ENCODE results near the gene TRIO.

Gene TRIO

DNA sequence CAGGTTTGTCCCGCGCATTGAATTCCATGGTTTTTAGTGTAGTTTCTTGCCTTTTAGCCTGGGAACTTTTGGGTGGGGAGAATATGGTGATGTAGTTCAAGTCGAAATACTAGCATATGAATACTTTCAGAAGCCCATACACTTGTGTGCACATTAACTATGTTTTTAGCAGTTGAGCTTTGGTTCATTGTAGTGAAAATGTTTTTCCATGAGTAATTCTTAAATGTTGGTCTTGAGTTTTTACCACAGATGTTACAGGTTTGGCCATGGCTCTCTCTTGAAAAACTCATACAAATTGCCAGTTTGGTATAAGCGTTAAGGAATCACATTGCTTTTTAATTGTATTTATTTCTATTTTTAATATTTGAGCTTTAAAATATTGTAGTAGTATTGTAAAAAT lies 45.6 kb downstream of the TRIO start:
- H3K4me1 ChIP-seq (ENCODE audit: low read length): no peaks in the 10 kb centered on the region
- peaks cover 91% of the 10 kb centered on the region for H3K79me2 ChIP-seq (ENCODE audit: low read length)
- no peak for DNase-seq
- H2AFZ ChIP-seq (ENCODE audit: low read length): no peak overlapping the region
- H3K9me2 ChIP-seq (replicated peaks; ENCODE audit: insufficient read depth, low read length): no peaks in the 10 kb centered on the region
- H3K36me3 ChIP-seq (replicated peaks; ENCODE audit: insufficient read depth, low read length): no peaks in the 10 kb centered on the region
- no peaks in the 10 kb centered on the region for H3K27me3 ChIP-seq (replicated peaks; ENCODE audit: insufficient read depth, low read length)
- H3K9me3 ChIP-seq (replicated peaks; ENCODE audit: insufficient read depth, low read length): no peaks in the 10 kb centered on the region
- H3K4me2 ChIP-seq (ENCODE audit: low read depth, low read length): no peak overlapping the region
- no peak overlapping the region for H3K27ac ChIP-seq (ENCODE audit: low read length)
- no peaks in the 10 kb centered on the region for H4K20me1 ChIP-seq (ENCODE audit: insufficient read depth, low read length)
- no peak for TF ChIP-seq EZH2 (optimal IDR thresholded peaks at IDR 0.05; ENCODE audit: low read depth, low read length)
- TF ChIP-seq, protein P1, sequence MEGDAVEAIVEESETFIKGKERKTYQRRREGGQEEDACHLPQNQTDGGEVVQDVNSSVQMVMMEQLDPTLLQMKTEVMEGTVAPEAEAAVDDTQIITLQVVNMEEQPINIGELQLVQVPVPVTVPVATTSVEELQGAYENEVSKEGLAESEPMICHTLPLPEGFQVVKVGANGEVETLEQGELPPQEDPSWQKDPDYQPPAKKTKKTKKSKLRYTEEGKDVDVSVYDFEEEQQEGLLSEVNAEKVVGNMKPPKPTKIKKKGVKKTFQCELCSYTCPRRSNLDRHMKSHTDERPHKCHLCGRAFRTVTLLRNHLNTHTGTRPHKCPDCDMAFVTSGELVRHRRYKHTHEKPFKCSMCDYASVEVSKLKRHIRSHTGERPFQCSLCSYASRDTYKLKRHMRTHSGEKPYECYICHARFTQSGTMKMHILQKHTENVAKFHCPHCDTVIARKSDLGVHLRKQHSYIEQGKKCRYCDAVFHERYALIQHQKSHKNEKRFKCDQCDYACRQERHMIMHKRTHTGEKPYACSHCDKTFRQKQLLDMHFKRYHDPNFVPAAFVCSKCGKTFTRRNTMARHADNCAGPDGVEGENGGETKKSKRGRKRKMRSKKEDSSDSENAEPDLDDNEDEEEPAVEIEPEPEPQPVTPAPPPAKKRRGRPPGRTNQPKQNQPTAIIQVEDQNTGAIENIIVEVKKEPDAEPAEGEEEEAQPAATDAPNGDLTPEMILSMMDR (IDR thresholded peaks at IDR 0.05; ENCODE audit: low read length): no peak
- no peak for TF ChIP-seq EZH2phosphoT487 (IDR thresholded peaks at IDR 0.05; ENCODE audit: low read length)
- no peaks in the 10 kb centered on the region for H3F3A ChIP-seq (ENCODE audit: insufficient read depth, low read length)
- no peak overlapping the region for H3K4me3 ChIP-seq (ENCODE audit: low read length)
- H3K9ac ChIP-seq (ENCODE audit: low read length): no peak overlapping the region

DNA sequence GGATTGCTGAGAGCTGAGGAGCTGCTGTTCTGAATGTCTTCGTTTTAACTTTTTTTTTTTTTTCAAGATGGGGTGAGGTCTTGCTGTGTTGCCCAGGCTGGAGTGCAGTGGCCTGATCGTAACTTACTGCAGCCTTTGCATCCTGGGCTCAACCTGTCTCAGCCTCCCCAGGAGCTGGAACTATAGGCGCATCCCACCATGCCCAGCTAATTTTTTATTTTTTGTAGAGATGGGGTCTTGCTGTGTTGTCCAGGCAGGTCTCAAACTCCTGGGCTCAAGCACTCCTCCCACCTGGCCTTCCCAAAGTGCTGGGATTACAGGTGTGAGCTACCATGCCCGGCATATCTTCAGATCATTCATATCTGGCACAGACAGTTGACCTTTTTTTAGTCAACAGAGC lies 46.5 kb downstream of the TRIO start:
- no peak for DNase-seq
- Histone ChIP-seq H3K27me3 (replicated peaks; ENCODE audit: insufficient read depth, low read length) (no peaks in the 10 kb centered on the region), H2AFZ (ENCODE audit: low read length) (no peak overlapping the region), H3K79me2 (ENCODE audit: low read length) (peaks cover 91% of the 10 kb centered on the region), H4K20me1 (ENCODE audit: insufficient read depth, low read length) (no peaks in the 10 kb centered on the region), H3K4me3 (ENCODE audit: low read length) (no peak overlapping the region), H3K36me3 (replicated peaks; ENCODE audit: insufficient read depth, low read length) (no peaks in the 10 kb centered on the region), H3K4me2 (ENCODE audit: low read depth, low read length) (no peak overlapping the region), H3K27ac (ENCODE audit: low read length) (no peak overlapping the region), H3K9me2 (replicated peaks; ENCODE audit: insufficient read depth, low read length) (no peaks in the 10 kb centered on the region), H3F3A (ENCODE audit: insufficient read depth, low read length) (no peaks in the 10 kb centered on the region), H3K9me3 (replicated peaks; ENCODE audit: insufficient read depth, low read length) (no peaks in the 10 kb centered on the region), H3K4me1 (ENCODE audit: low read length) (no peaks in the 10 kb centered on the region), H3K9ac (ENCODE audit: low read length) (no peak overlapping the region)
- TF ChIP-seq EZH2phosphoT487 (IDR thresholded peaks at IDR 0.05; ENCODE audit: low read length) (no peak), EZH2 (optimal IDR thresholded peaks at IDR 0.05; ENCODE audit: low read depth, low read length) (no peak)
- TF ChIP-seq, protein P1 (IDR thresholded peaks at IDR 0.05; ENCODE audit: low read length): no peak

DNA sequence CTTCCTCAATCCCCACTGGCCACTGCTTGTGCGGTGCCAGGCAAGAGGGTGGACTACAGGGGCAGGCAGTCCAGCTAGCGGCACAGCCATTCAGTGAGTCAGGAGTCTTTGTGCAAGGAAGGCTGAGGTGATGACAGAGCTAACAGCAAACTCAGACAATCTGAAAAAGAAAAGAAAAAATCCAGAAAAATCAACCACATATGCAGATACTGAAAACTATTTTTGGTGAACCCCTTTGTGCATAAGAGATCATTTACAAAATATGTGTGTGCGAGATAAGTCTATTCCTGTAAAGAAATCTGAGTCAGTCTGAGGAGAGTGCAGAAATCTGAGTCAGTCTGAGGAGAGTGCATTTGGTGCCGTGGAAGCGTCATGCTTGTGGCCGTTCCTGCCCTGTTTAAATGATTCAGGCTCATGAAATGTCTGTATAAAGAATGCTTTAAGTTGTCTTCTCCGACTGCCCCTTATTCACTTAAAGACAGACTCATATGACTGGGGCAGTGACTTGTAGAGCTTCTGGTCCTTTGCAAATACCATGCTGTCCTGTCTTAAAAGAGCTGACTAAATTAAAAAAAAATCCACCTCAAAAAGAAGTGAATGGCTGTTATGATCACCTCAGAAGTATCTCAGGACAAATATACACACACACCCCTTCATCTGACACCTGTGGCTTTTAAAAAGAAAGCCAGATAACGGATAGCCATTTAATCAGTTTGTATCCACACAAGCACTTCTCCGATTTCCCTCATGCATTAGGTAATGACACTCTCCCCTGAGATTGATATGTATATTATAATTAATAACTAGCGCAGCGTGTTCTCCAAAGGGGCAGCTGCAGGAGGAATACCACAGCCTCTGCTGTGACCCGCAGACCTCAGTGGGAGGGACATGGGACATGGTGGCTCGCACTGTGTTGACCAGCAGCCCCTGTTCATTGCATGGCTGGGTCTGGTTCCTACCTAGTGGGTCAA lies 47.3 kb downstream of the TRIO start:
- Histone ChIP-seq H2AFZ (ENCODE audit: low read length) (no peak overlapping the region), H3K27me3 (replicated peaks; ENCODE audit: insufficient read depth, low read length) (no peaks in the 10 kb centered on the region), H3K4me2 (ENCODE audit: low read depth, low read length) (no peak overlapping the region), H4K20me1 (ENCODE audit: insufficient read depth, low read length) (no peaks in the 10 kb centered on the region), H3K9ac (ENCODE audit: low read length) (no peak overlapping the region), H3K36me3 (replicated peaks; ENCODE audit: insufficient read depth, low read length) (no peaks in the 10 kb centered on the region), H3K9me3 (replicated peaks; ENCODE audit: insufficient read depth, low read length) (no peaks in the 10 kb centered on the region), H3K4me3 (ENCODE audit: low read length) (no peak overlapping the region), H3K9me2 (replicated peaks; ENCODE audit: insufficient read depth, low read length) (no peaks in the 10 kb centered on the region), H3K4me1 (ENCODE audit: low read length) (no peaks in the 10 kb centered on the region), H3F3A (ENCODE audit: insufficient read depth, low read length) (no peaks in the 10 kb centered on the region), H3K79me2 (ENCODE audit: low read length) (peaks cover 91% of the 10 kb centered on the region), H3K27ac (ENCODE audit: low read length) (no peak overlapping the region)
- DNase-seq: no peak
- no peak for TF ChIP-seq EZH2 (optimal IDR thresholded peaks at IDR 0.05; ENCODE audit: low read depth, low read length)
- no peak for TF ChIP-seq EZH2phosphoT487 (IDR thresholded peaks at IDR 0.05; ENCODE audit: low read length)
- TF ChIP-seq, protein P1 (IDR thresholded peaks at IDR 0.05; ENCODE audit: low read length): no peak
